ENCODE results near the gene GPAT2.
"Not testable (repeated sequence)": the region's sequence is repeated elsewhere in the genome, so short reads cannot be mapped to it uniquely, and the experiment has no call there.

The GPAT2 gene

GRCh38 chr2:96034792-96035191, at the start of gene GPAT2:
Gene GPAT2 (minus strand): TSS chr2:96034916. CDS start chr2:96032359, 2,557 bp downstream.
- not testable (repeated sequence) for TF ChIP-seq GATA2, GATA3 (IDR thresholded peaks at IDR 0.05; ENCODE audit: low read depth, low read length)

- no peak for TF ChIP-seq GATA2 (IDR thresholded peaks at IDR 0.05; ENCODE audit: low read depth, low read length)
Measured at GRCh38 chr2:96083989-96084857, 49.5 kb upstream of the GPAT2 start.

- no peak for TF ChIP-seq GATA3 (IDR thresholded peaks at IDR 0.05; ENCODE audit: low read depth, low read length)
- TF ChIP-seq GATA2 (IDR thresholded peaks at IDR 0.05; ENCODE audit: low read depth, low read length), result no peak
Measured at GRCh38 chr2:96083064-96083939, 48.6 kb upstream of the GPAT2 start.

- TF ChIP-seq GATA2 (IDR thresholded peaks at IDR 0.05; ENCODE audit: low read depth, low read length) (no peak), GATA3 (IDR thresholded peaks at IDR 0.05; ENCODE audit: low read depth, low read length) (no peak)
Measured at GRCh38 chr2:96082211-96083063, 47.7 kb upstream of the GPAT2 start.

- TF ChIP-seq GATA3 (IDR thresholded peaks at IDR 0.05; ENCODE audit: low read depth, low read length) (no peak), GATA2 (IDR thresholded peaks at IDR 0.05; ENCODE audit: low read depth, low read length) (no peak)
Measured at GRCh38 chr2:96081042-96081441, 46.3 kb upstream of the GPAT2 start.

GRCh38 chr2:96075199-96075771, 40.6 kb upstream of the GPAT2 start:
- TF ChIP-seq GATA2 (IDR thresholded peaks at IDR 0.05; ENCODE audit: low read depth, low read length) (no peak), GATA3 (IDR thresholded peaks at IDR 0.05; ENCODE audit: low read depth, low read length) (no peak)

GRCh38 chr2:96074156-96074555, 39.4 kb upstream of the GPAT2 start:
- no peak for TF ChIP-seq GATA2 (IDR thresholded peaks at IDR 0.05; ENCODE audit: low read depth, low read length)
- no peak for TF ChIP-seq GATA3 (IDR thresholded peaks at IDR 0.05; ENCODE audit: low read depth, low read length)

- no peak for TF ChIP-seq GATA2 (IDR thresholded peaks at IDR 0.05; ENCODE audit: low read depth, low read length)
- no peak for TF ChIP-seq GATA3 (IDR thresholded peaks at IDR 0.05; ENCODE audit: low read depth, low read length)
Measured at GRCh38 chr2:96073170-96073775, 38.6 kb upstream of the GPAT2 start.

GRCh38 chr2:96072746-96073145, 38.0 kb upstream of the GPAT2 start:
- TF ChIP-seq GATA3 (IDR thresholded peaks at IDR 0.05; ENCODE audit: low read depth, low read length) (no peak), GATA2 (IDR thresholded peaks at IDR 0.05; ENCODE audit: low read depth, low read length) (no peak)

GRCh38 chr2:96065381-96065930, 30.7 kb upstream of the GPAT2 start:
- TF ChIP-seq GATA2 (IDR thresholded peaks at IDR 0.05; ENCODE audit: low read depth, low read length) (no peak), GATA3 (IDR thresholded peaks at IDR 0.05; ENCODE audit: low read depth, low read length) (no peak)

- TF ChIP-seq GATA2 (IDR thresholded peaks at IDR 0.05; ENCODE audit: low read depth, low read length) (no peak), GATA3 (IDR thresholded peaks at IDR 0.05; ENCODE audit: low read depth, low read length) (no peak)
Measured at GRCh38 chr2:96025194-96025492, 9.6 kb downstream of the GPAT2 start.

- no peak for TF ChIP-seq GATA2 (IDR thresholded peaks at IDR 0.05; ENCODE audit: low read depth, low read length)
Measured at GRCh38 chr2:96024336-96025193, 10.2 kb downstream of the GPAT2 start.

Data from SH-SY5Y (cell line).